Ramos (cell line): Measurements from ENCODE around the gene STUB1.

Source experiments
- in situ Hi-C: fragments of 300-500 bp; cut with MboI; formaldehyde crosslinking; loops from one replicate; pipeline ENCODE4 v1.14.3; 2022; ENCODE audit warnings: low sequenced_read_pairs; ENCODE audit not compliant: unreplicated experiment

STUB1 gene

DNA sequence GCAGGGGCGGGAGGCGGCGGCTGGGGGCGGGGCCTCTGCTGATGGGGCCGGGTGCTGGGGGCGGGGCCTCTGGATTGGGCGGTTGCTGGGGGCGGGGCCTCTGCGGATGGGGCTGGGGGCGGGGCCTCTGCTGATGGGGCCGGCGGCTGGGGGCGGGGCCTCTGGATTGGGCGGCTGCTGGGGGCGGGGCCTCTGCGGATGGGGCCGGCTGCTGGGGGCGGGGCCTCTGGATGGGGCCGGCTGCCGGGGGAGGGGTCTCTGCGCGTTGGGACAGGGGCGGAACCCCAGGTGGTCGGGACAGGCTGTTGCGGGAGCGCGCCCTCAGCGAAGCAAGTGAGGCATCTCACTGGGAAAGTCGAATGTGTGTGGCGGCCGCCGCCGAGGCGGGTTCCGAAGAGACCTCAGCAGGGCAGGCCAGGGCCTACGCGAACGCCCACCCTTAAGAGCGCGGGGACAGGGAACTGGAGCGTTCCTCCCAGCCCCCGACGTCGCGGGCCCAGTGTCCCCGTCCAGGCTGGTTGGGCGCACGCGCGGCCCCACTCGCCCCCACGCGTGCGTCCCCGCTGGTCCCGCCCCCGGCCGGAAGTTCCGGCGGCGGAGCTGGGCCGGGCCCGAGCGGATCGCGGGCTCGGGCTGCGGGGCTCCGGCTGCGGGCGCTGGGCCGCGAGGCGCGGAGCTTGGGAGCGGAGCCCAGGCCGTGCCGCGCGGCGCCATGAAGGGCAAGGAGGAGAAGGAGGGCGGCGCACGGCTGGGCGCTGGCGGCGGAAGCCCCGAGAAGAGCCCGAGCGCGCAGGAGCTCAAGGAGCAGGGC lies at the start of gene STUB1:
STUB1 (plus strand) TSS at position 597 of the 811 bp plus-strand sequence; CDS start at position 713, 116 bp downstream.
- in situ Hi-C loops: no loop called here

DNA sequence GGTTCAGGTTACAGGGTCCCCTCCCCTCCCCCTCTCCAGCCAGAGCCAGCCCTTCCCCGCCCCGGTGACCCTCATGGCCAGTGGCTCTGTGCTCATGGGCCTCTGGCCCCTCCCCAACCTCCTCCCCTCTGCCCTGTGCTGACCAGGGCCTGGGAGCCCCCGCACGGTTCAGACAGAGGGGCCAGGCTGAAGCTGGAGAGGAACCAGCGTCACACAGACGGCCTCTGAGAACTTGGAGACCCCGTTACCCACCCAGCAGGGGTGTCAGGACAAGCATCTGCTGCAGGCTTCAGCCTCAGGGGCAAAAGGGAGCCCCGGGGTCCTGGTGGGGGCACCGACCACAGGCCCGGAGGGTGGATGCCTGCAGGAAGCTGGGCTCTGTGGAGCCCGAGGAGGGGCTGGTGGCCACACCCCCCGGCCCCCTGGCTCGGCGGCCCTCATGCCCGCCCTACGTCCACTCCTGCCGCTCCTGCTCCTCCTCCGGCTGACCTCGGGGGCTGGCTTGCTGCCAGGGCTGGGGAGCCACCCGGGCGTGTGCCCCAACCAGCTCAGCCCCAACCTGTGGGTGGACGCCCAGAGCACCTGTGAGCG lies 49.3 kb upstream of the STUB1 start, which contains the start of gene WFIKKN1:
WFIKKN1 (plus strand) TSS at position 171 of the 591 bp plus-strand sequence; CDS start at position 440, 269 bp downstream.
- in situ Hi-C loops: no loop called here

DNA sequence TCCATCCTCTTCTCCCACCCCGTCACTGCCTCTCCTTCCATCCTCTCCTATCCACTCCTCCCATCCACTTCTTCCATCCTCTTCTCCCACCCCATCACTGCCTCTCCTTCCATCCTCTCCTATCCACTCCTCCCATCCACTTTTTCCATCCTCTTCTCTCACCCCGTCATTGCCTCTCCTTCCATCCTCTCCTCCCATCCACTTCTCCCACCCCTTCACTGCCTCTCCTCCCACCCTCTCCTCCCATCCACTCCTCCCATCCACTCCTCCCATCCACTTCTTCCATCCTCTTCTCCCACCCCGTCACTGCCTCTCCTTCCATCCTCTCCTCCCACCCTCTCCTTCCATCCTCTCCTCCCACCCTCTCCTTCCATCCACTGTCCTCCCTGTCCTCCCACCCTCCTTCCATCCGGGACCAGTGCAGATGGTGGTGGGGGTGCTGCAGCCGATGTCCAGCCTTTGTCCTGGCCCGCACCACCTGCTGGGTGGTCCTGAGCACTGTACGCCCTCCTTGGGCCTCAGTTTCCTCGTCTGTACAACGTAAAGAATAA lies 48.3 kb upstream of the STUB1 start:
- in situ Hi-C loops: no loop called here

DNA sequence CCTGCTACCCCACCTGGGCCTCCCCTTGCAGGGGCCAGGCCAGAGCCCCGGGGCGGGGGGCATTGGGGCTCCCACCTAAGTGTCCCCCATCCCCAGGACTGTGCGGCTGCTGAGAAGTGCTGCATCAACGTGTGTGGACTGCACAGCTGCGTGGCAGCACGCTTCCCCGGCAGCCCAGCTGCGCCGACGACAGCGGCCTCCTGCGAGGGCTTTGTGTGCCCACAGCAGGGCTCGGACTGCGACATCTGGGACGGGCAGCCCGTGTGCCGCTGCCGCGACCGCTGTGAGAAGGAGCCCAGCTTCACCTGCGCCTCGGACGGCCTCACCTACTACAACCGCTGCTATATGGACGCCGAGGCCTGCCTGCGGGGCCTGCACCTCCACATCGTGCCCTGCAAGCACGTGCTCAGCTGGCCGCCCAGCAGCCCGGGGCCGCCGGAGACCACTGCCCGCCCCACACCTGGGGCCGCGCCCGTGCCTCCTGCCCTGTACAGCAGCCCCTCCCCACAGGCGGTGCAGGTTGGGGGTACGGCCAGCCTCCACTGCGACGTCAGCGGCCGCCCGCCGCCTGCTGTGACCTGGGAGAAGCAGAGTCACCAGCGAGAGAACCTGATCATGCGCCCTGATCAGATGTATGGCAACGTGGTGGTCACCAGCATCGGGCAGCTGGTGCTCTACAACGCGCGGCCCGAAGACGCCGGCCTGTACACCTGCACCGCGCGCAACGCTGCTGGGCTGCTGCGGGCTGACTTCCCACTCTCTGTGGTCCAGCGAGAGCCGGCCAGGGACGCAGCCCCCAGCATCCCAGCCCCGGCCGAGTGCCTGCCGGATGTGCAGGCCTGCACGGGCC lies 47.5 kb upstream of the STUB1 start:
- in situ Hi-C loops: no loop called here

DNA sequence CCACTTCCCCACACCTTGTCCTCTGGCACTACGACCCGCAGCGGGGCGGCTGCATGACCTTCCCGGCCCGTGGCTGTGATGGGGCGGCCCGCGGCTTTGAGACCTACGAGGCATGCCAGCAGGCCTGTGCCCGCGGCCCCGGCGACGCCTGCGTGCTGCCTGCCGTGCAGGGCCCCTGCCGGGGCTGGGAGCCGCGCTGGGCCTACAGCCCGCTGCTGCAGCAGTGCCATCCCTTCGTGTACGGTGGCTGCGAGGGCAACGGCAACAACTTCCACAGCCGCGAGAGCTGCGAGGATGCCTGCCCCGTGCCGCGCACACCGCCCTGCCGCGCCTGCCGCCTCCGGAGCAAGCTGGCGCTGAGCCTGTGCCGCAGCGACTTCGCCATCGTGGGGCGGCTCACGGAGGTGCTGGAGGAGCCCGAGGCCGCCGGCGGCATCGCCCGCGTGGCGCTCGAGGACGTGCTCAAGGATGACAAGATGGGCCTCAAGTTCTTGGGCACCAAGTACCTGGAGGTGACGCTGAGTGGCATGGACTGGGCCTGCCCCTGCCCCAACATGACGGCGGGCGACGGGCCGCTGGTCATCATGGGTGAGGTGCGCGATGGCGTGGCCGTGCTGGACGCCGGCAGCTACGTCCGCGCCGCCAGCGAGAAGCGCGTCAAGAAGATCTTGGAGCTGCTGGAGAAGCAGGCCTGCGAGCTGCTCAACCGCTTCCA lies 46.7 kb upstream of the STUB1 start:
- in situ Hi-C loops: no loop called here

DNA sequence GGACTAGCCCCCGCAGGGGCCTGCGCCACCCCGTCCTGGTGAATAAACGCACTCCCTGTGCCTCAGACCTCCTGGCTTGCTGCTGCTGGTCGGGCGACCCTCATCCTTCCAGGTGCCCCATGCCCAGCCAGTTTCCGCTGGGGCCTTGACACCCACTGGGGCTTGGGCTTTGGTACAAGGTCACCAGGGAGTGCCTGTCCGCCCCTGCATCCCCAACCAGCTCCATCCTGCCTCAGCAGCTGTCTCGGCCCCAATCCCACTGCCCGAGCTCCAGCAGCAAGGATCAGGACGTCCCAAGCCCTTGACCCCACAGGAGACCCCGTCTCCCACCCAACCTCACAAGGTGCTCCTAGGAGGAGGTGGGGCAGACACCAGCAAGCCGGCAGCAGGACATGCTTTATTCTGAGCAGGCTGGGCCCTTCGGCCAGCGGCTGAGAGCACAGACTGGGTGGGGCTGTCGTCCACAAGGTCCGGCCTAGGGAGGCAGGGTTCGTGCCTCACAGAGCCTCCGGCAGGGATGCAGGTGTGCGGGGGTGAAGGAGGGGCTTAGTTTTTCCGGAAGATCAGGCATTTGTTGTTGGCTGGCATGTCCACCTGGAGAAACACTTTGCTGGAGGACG lies 46.0 kb upstream of the STUB1 start:
- in situ Hi-C loops: no loop called here

DNA sequence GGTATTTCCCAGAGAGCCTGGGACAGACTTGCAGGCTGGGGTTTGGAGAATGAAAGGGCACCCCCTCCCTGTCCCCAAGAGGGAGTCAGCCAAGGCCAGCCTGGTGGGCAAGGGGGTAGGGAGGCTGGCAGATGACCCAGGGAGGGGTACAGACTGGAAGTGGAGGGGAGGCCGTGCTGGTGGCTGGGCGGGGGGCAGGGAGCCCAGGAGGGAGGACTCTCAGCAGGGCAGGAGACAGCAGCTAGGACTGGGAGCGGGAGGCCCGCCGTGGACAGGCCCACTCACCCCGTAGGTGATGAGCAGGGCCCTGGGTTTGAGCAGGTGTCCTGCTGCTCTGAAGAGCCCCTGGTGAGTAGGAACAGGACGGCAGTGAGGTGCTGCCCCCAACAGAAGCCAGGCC lies 45.2 kb upstream of the STUB1 start:
- in situ Hi-C loops: no loop called here

DNA sequence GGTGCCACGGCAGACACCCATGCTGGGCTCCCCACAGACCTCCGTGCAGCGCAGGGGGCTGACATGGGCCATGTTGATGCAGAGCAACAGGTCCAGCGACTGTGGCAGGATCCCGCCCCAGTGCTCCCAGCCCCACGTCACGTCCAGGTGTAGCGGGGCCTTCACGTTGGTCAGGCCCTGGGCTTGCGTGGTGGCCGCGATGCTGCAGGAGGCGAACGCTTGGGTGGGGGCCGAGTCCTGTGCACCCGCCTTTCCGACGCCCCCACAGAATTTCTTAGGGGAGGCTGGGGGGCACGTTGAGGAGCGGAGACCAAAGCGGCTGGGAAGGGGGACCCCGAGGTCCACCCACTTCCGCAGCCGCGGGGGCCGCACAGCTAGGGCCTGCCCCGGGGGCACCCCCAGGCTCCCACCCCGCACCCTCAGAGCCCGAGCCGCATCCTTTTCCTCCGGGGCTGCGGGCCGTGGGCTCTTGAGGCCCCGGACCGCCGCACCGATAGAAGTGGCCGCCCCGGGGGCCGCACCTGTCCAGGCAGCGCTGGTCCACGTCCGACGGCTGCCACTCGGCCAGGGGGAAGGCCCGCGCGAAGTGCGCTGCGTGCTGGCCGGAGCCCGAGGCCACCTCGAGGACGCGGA lies 44.5 kb upstream of the STUB1 start:
- in situ Hi-C loops: no loop called here

DNA sequence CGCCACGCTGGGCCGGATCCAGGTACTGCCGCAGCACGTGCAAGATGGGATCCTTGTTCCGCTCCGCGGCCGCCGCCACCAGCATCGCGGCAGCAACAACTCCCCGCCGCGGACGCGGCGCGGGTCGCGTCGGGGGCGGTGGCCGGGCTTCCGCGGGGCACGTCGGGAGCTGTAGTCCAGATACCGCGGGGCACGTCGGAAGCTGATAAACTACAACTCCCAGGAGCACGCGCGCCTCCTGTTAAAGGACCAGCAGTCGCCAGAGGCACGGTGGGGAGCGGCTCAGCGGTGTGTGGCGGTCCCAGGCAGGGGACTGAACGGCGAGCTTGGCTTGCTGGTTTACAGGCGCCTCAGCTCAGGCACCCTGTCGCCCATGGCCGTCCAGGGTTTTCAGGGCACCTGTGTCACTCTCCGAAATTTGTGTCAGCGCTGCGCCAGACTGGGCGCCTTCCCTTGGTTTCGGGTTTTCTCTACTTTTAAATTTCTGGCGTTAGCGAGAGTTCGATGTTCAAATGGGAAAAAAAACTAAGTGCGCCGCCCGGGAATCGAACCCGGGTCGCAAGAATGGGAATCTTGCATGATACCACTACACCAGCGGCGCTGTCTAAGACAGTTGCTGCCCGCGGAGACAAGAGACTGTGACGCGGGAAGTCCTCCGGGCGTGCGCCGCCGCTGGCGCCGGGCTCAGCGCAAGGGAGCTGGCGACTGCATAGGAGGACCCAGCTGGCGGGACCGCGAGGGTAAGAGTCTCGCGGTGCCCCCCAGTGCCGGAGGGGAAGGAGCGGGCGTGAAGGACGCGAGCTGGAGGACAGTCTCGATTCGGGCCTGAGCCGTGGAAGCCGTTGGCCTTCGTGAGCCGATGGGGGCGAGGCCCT lies 43.8 kb upstream of the STUB1 start, which contains the start of gene METTL26:
METTL26 (minus strand) TSS at position 100 of the 875 bp plus-strand sequence; CDS start at position 85, 15 bp downstream.
- in situ Hi-C loops: no loop called here

DNA sequence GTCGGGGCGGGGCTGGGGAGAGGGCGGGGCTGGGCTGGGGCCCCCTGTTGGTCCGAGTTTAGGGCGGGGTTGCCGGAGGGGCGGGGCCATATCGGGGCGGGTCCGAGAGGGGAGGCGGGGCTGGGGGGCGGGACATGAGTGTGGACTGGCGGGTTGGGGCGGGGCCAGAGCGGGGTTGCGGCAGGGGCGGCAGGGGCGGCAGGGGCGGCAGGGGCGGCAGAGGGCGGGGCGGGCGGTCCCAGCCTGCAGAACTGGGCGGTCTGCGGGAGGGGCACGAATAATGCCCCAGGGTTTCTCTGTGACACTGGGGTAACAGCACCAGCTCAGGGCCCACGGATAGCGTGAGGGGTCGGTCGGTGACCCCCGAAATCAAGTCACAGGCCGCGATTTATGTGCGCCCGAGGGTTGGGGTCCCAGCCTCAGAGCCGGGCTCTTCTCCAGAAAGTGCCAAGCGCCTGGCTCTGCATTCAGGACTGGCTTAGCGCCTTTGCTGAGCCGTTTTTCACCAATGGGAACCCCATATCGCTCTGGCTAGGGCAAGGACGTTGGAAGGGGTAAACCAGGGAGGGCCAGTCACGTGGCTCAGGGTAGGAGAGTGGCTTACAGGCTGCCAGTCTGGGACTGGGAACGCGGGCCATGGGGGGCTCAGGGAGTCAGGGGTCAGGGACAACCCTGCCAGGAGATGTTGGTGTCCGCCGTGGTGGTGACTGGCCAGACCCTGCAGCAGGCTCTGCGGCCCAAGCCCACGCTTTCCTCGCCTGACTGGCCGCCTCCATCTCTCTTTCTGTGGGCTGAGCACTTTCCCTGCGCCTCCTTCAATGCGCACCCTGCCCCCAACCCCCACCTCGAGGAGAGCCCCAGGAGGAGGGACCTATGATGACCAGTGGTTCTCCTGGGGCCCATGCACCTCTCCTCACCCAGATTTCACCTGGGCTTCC lies 42.9 kb upstream of the STUB1 start:
- in situ Hi-C loops: no loop called here

DNA sequence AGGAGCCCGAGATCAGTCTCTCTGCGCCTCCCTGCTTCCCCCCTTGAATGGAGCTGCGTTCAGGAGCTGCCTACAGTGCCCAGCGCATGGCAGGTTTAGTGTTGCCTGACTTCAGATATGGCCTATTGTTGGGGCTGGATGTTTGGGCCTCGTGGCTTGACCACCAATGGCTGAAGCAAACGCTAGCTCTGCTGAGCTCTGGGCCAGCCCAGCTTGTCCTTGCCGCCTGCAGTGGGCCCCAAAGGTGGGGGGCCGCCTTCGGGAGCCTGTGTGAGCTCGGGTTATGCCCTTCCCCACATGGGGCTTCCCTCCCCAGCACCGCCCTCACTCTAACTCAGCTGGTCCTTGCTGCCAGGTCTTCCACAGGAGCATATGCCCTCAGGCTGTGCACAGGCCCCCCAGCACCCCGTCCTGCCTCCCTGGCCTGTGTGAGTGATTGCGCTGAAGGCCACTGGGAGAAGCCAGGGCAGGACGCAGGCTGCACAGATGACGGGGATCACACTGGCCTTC lies 42.1 kb upstream of the STUB1 start:
- in situ Hi-C loops: no loop called here

DNA sequence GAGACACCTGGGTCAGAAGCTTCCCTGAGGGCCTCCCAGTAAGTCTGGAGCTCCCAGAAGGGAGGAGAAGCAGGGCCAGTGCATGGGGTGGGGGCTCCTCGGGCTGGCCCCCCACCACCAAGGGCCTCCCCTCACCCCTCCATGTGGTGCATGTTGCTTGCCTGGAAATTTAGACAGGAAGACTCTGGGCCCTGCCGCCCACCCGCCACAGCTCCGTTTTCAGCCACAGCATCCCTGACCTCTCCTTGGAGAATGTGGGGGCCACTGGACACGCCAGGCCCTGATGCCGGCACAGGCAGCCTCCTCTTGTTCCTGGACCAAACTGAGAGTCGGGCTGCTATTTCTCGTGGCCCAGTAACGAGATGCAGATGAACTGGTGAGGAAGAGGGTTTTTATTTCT lies 41.4 kb upstream of the STUB1 start:
- in situ Hi-C loops: no loop called here

DNA sequence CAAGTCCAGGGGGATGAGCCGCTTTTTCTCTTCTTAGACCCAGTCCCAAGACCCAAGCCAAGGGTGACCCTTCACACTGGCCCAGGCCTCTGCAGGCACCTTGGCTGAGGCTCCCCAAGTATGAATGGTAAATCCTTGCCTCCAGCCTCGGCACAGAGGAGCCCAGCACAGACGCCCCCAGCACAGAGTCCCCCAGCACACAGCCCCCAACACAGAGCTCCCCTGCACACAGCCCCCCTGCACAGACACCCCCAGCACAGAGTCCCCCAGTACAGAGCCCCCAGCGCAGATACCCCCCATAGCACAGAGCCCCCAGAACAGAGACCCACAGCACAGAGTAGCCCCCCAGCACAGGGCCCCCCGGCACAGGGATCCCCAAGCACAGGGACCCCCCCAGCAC lies 39.6 kb upstream of the STUB1 start:
- in situ Hi-C loops: no loop called here

DNA sequence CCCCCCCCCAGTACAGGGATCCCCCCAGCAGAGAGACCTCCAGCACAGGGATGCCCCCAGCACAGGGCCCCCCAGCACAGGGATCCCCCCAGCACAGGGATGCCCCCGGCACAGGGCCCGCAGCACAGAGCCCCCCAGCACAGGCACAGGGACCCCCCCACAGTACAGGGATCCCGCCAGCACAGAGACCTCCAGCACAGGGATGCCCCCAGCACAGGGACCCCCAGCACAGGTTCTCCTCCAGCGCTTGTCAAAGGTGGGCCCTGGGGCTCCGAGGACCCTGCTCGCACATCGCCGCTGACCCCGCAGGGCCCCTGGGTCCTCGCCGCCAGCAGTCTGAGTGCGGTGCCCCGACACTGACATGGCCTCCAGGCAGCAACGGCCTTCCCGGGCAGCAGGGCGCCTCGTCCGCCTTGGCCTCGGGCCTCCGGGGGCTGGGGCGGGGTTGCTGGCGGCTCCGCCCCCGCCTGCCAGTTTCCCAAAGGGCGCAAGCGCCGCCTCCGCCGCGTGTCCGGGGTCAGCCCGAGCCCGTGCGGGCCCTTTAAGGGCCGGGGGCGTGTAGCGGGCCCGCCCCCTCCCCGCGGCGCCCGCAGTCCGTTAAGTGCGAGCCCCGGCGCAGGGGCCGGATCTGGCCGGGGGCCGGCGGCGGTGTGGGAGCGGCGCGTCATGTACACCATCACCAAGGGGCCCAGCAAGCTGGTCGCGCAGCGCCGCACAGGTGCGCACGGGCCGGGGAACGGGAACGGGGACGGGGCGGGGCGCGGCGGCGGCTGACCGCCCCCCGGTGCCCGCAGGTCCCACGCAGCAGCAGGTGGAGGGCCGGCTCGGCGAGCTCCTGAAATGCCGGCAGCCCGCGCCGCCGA lies 38.7 kb upstream of the STUB1 start, which contains the start of gene MCRIP2:
MCRIP2 (plus strand) TSS at position 503 of the 863 bp plus-strand sequence; CDS start at position 667, 164 bp downstream.
- in situ Hi-C loops: no loop called here

DNA sequence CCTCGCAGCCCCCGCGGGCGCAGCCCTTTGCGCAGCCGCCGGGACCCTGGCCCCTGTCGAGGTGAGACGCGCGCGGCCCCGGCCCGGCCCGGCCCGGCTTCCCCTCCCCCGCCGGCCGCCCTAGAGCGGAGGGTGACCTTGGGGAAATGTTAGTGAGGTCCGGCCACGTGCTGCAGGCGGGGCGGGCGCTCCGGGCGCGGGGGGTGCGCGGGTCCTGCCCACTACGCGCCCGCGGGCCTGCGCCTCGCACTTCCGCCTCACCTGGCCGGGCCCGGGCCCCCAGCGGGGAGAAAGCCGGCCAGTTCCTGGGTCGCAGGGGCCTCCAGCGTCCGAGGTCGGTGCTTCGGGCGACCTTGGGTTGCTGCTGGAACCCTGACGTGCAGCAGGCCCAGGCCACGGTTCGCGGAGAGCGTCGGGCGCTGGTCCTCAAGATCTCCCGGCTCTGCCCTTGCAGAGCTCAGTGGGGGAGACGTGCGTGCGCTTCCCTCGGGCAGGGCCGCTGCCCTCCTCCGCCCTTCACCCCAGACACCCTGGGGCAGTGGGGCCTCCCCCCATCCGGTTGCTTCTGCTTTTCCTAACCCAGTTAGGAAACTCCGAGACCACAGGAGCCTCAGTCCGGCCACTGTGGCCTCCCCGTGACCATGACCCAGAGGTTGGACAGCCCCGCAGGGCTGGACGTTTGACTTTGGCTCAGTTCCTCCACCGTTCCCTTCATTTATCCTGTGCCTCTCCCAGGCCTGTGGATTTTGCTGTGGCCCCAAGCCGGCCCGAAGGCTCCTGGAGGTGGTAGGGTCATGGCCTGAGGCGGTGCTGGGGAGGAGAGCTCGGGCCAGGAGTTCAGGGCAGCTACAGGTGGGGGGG lies 37.8 kb upstream of the STUB1 start:
- in situ Hi-C loops: no loop called here
